Measurements from ENCODE around the gene MMP11. TPM values are rescaled to one million over a fixed set of nuclear protein-coding genes. Genes with fewer than 3 reads are reported as not detected.

MMP11 gene
- total RNA-seq, 2 experiments from 2014 or later: 0.43 to 0.47 TPM

DNA sequence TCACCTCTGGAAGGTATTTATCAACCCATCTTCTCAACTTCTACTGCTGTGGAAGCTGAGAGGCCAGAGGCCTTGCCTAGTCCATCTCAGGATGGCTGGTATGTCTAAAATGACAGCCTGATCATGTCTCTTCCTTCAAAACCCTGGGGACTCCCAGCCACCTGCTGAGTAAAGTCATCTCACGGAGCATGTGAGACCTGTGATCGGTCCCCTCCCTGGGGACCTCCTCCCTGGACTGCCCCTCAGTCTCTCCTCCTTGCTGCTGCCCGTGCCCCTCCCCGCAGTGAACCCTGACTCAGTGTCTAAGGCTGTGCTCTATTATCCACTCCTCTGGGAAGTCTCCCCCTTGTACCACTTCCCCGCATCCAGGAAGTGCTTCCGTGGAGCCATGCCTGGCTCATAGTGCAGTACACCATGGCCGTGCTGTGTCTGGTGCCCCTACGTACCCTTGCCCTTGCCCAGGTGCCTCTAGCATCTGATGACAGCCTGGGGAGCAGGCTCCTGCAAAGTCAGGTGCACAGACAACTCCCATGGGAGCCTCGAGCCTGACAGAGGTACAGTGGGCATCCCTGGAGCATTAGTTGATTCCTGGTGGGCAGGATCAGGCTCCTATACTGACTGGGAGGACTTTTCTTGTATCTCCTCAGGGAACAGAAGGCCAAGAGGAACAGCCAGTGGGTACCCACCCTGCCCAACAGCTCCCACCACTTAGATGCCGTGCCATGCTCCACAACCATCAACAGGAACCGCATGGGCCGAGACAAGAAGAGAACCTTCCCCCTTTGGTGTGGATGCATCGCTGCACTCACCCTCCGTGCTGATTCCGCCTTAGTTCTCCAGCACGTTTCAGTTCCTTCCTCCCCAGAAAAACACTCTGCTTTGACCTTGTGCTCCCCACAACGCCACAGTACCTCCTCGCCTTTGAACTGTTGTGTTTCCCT lies 27.9 kb downstream of the MMP11 start:
- no peak overlapping the region for H3K4me3 Mint-ChIP-seq
- H3K36me3 Mint-ChIP-seq (ENCODE audit: low read depth): peaks cover 44% of the 10 kb centered on the region
- intact Hi-C loops (cut with micrococcal nuclease): no loop called here
- H3K9me3 Mint-ChIP-seq: no peaks in the 10 kb centered on the region
- H3K27me3 Mint-ChIP-seq (ENCODE audit: low read depth): no peaks in the 10 kb centered on the region
- H3K27ac Mint-ChIP-seq: no peak overlapping the region
- DNase-seq: no peak
- CTCF ChIA-PET: no interaction called here
- H3K4me1 Mint-ChIP-seq (ENCODE audit: low read depth): no peaks in the 10 kb centered on the region

DNA sequence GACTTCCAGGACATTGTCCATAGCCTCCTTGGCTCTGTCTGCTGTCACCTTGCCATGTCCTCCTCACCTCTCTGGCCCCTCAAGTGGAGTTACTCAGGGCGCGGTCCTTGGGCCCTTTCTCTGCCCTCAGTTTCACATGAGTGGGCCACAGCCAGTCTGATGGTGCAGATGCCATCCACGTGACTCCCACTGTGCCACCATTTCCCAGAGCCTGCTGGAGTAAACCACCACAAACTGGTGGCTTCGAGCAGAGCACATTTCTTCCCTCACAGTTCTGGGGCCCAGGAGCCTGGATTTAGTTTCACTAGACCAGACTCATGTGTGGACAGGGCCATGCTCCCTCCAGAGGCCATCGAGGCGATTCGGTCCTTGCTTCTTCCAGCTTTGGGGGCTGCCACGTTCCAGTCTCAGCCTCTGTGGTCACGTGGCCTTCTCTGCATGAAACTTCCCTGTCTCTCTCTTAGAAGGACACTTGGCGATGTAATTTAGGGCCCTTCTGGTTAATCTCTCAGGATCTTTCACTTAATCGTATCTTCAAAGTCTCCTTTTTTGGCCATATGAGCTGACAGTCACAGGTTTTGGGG lies 28.7 kb downstream of the MMP11 start:
- Mint-ChIP-seq H3K27ac (no peak overlapping the region), H3K36me3 (ENCODE audit: low read depth) (peaks cover 45% of the 10 kb centered on the region), H3K4me3 (no peak overlapping the region), H3K4me1 (ENCODE audit: low read depth) (no peaks in the 10 kb centered on the region), H3K9me3 (no peaks in the 10 kb centered on the region), H3K27me3 (ENCODE audit: low read depth) (no peaks in the 10 kb centered on the region)
- intact Hi-C loops (cut with micrococcal nuclease): no loop called here
- DNase-seq: no peak
- CTCF ChIA-PET: no interaction called here

- Mint-ChIP-seq H3K27me3 (ENCODE audit: low read depth) (no peaks in the 10 kb centered on the region), H3K9me3 (no peaks in the 10 kb centered on the region), H3K4me1 (ENCODE audit: low read depth) (no peaks in the 10 kb centered on the region), H3K4me3 (no peak overlapping the region), H3K27ac (no peak overlapping the region), H3K36me3 (ENCODE audit: low read depth) (peaks cover 42% of the 10 kb centered on the region)
- CTCF ChIA-PET: interaction anchor here (1.0 kb wide), 1 partner anchor 35 kb away, joined by 3 read pairs; no protein-coding TSS in a partner anchor
- no peak for DNase-seq
- intact Hi-C loops (cut with micrococcal nuclease): no loop called here
These were observed 29.3 kb downstream of the MMP11 start for GRCh38 chr22:23801886-23802377.

- H3K9me3 Mint-ChIP-seq: no peaks in the 10 kb centered on the region
- no peak for DNase-seq
- no peak overlapping the region for H3K27ac Mint-ChIP-seq
- H3K36me3 Mint-ChIP-seq (ENCODE audit: low read depth): peaks cover 40% of the 10 kb centered on the region
- CTCF ChIA-PET: interaction anchor here (1.0 kb wide), 1 partner anchor 33 kb away, joined by 3 read pairs; no protein-coding TSS in a partner anchor
- H3K4me1 Mint-ChIP-seq (ENCODE audit: low read depth): no peaks in the 10 kb centered on the region
- H3K27me3 Mint-ChIP-seq (ENCODE audit: low read depth): no peaks in the 10 kb centered on the region
- intact Hi-C loops (cut with micrococcal nuclease): no loop called here
- no peak overlapping the region for H3K4me3 Mint-ChIP-seq
These were observed 30.6 kb downstream of the MMP11 start for GRCh38 chr22:23803001-23803819.

DNA sequence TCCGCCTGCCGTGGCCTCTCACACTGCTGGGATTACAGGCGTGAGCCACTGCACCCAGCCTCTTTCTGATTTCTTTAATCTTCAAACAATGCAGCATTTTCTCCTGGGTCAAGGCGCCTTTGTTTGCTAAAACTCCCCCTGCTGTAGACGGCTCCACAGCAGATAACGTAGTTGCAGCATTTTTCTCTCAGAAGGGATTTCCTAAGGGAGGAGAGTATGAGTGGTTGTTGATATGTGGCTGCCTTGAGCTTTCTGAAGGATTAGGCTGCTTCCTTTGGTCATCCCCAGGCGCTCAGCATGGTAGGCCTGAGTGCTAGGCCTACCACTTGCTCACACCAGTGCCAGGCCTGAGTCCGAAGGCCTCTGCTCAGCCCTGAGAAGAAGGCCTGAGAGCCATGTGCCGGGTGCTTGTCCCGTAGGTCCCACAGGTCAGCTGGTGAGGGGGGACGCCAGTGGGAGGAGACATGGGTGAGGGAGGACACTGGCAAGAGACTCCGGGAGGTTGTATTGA lies 32.2 kb downstream of the MMP11 start:
- peak overlapping the region; percentile 56 for H3K27ac Mint-ChIP-seq
- H3K4me1 Mint-ChIP-seq (ENCODE audit: low read depth): no peaks in the 10 kb centered on the region
- no peaks in the 10 kb centered on the region for H3K27me3 Mint-ChIP-seq (ENCODE audit: low read depth)
- no peaks in the 10 kb centered on the region for H3K9me3 Mint-ChIP-seq
- peaks cover 36% of the 10 kb centered on the region for H3K36me3 Mint-ChIP-seq (ENCODE audit: low read depth)
- H3K4me3 Mint-ChIP-seq: no peak overlapping the region
- CTCF ChIA-PET: interaction anchor here (0.6 kb wide), 2 partner anchors 17 to 199 kb away, joined by 3 read pairs; no protein-coding TSS in a partner anchor
- intact Hi-C loops (cut with micrococcal nuclease): no loop called here
- no peak for DNase-seq

DNA sequence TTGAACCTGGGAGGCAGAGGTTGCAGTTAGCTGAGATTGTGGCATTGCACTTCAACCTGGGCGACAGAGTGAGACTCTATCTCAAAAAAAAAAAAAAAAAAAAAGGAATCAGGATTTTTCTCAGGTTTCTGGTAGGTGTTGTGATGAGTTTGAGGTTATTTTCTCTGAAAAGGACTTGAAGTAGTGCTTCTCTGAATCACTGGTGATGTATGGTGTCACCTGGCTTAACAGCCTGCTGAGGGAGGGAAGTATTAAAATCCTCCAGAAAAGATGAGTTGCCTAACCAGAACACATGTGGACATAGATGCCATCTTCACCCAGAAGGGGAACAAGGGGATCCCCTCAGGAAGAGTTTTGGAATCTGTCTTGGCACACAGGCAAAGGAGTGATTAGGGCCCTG lies 34.2 kb downstream of the MMP11 start:
- H3K36me3 Mint-ChIP-seq (ENCODE audit: low read depth): peaks cover 31% of the 10 kb centered on the region
- DNase-seq: no peak
- H3K27ac Mint-ChIP-seq: no peak overlapping the region
- no peaks in the 10 kb centered on the region for H3K9me3 Mint-ChIP-seq
- intact Hi-C loops (cut with micrococcal nuclease): no loop called here
- no peak overlapping the region for H3K4me3 Mint-ChIP-seq
- H3K4me1 Mint-ChIP-seq (ENCODE audit: low read depth): no peaks in the 10 kb centered on the region
- H3K27me3 Mint-ChIP-seq (ENCODE audit: low read depth): no peaks in the 10 kb centered on the region
- CTCF ChIA-PET: no interaction called here

DNA sequence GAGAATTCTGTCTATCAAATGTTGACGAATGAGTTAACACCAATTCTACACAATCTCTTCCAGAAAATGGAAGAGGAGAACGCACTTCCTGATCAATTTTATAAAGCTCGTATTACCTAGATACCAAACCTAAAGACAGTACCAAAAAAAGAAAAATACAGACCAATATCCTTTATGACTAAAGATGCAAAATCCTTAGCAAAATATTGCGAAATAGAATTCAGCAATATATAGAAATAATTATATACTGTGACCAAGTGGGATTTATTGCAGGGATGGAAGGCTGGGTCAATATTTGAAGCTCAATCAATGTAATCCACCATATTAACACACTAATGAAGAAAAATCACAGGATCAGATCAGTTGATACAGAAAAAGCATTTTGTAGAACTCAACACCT lies 39.7 kb downstream of the MMP11 start:
- no peak overlapping the region for H3K27ac Mint-ChIP-seq
- H3K9me3 Mint-ChIP-seq: no peaks in the 10 kb centered on the region
- no peak for DNase-seq

DNA sequence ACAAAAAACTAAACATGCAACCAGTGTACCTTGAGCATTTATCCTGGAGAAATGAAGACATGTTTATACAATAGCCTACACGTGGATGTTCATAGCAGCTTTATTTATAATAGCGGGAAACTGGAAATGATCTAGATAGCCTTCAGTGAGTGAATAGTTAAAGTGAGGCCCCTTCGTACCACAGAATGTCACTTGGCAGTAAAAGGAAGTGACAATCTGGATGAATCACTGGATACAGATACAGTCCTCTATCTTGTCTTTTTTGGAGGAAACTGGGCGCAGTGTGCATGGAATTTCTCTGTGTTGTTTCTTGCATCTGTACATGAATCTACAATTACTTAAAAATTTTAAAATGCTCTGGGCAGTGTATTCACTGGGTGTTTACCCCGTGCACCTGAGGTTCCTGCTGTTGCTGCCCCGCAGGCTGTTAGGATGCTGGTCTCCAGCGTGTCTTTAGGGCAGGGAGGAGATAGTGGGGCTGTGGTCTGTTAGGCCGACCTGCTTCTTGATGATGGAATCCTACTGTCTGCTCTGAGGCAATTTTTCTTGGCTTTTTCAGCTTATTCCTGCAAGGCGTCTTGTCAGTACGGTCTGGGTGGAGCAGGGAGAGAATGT lies 43.0 kb downstream of the MMP11 start:
- no peaks in the 10 kb centered on the region for H3K9me3 Mint-ChIP-seq

More for the DNA sequence above, 39.7 kb downstream of the MMP11 start:
- peaks cover 21% of the 10 kb centered on the region for H3K36me3 Mint-ChIP-seq (ENCODE audit: low read depth)
- no peaks in the 10 kb centered on the region for H3K27me3 Mint-ChIP-seq (ENCODE audit: low read depth)
- CTCF ChIA-PET: interaction anchor here (0.5 kb wide), 1 partner anchor 17 kb away, joined by 5 read pairs; no protein-coding TSS in a partner anchor
- no peak overlapping the region for H3K4me3 Mint-ChIP-seq
- peaks cover 1% of the 10 kb centered on the region for H3K4me1 Mint-ChIP-seq (ENCODE audit: low read depth)
- intact Hi-C loops (cut with micrococcal nuclease): no loop called here

GRCh38 chr22:23816156-23816976 lies 43.7 kb downstream of the MMP11 start:
- Mint-ChIP-seq H3K27me3 (ENCODE audit: low read depth) (no peaks in the 10 kb centered on the region), H3K9me3 (no peaks in the 10 kb centered on the region), H3K36me3 (ENCODE audit: low read depth) (peaks cover 30% of the 10 kb centered on the region), H3K27ac (no peak overlapping the region), H3K4me1 (ENCODE audit: low read depth) (peaks cover 1% of the 10 kb centered on the region), H3K4me3 (no peak overlapping the region)
- intact Hi-C loops (cut with micrococcal nuclease): no loop called here
- CTCF ChIA-PET: no interaction called here
- DNase-seq: no peak

More for the DNA sequence above, 43.0 kb downstream of the MMP11 start:
- H3K36me3 Mint-ChIP-seq (ENCODE audit: low read depth): peaks cover 28% of the 10 kb centered on the region
- H3K4me1 Mint-ChIP-seq (ENCODE audit: low read depth): peaks cover 1% of the 10 kb centered on the region
- H3K27me3 Mint-ChIP-seq (ENCODE audit: low read depth): no peaks in the 10 kb centered on the region
- H3K27ac Mint-ChIP-seq: no peak overlapping the region
- DNase-seq: no peak
- CTCF ChIA-PET: no interaction called here
- no peak overlapping the region for H3K4me3 Mint-ChIP-seq
- intact Hi-C loops (cut with micrococcal nuclease): no loop called here

DNA sequence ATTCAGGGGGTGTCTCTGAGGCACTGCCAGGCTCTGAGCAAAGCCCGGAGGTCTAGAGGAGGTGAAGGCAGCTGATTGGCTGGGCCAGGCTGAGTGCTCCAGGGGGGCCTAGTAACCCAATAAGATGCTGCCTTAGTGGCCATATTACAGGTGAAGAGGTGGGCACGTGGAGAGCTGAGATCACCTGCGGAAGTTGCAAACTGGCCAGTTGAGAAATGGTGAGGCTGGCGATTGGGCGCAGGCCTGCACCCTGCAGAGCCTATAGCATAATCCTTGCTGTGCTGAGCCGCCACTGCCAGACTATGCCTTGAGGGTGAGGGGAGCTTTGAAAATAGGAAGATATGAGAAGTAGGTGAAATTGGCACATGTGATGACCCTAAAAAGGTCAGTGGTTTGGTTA lies 44.5 kb downstream of the MMP11 start:
- Mint-ChIP-seq H3K36me3 (ENCODE audit: low read depth) (peaks cover 27% of the 10 kb centered on the region), H3K4me1 (ENCODE audit: low read depth) (peaks cover 1% of the 10 kb centered on the region), H3K9me3 (no peaks in the 10 kb centered on the region), H3K4me3 (no peak overlapping the region), H3K27ac (no peak overlapping the region), H3K27me3 (ENCODE audit: low read depth) (no peaks in the 10 kb centered on the region)
- intact Hi-C loops (cut with micrococcal nuclease): no loop called here
- DNase-seq: no peak
- CTCF ChIA-PET: no interaction called here

DNA sequence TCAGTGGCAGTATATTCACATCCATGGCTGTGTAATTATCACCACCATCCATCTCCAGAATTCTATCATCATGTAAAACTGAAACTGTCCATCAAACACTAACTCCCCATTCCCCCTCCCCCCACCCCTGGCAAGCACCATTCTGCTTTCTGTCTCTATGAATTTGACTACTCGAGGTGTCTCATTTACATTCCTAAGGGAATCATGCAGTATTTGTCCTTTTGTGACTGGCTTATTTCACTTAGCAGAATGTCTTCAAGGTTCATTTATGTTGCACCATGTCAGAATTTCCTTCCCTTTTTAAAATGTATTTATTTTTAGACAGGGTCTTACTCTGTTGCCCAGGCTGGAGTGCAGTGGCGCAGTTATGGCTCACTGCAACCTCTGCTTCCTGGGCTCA lies 45.9 kb downstream of the MMP11 start:
- Mint-ChIP-seq H3K27me3 (ENCODE audit: low read depth) (no peaks in the 10 kb centered on the region), H3K9me3 (no peaks in the 10 kb centered on the region), H3K4me1 (ENCODE audit: low read depth) (peaks cover 1% of the 10 kb centered on the region), H3K4me3 (no peak overlapping the region), H3K36me3 (ENCODE audit: low read depth) (peaks cover 34% of the 10 kb centered on the region), H3K27ac (no peak overlapping the region)
- CTCF ChIA-PET: no interaction called here
- intact Hi-C loops (cut with micrococcal nuclease): no loop called here
- DNase-seq: no peak
